ENCODE data around the gene CD3E. TPM values are rescaled to one million over a fixed set of nuclear protein-coding genes. Genes with fewer than 3 reads are reported as not detected.

CD3E gene
- polyA plus RNA-seq, 1 donor = 0.54 TPM

Other genes starting within 250 kb of the CD3E start
- 0.10 TPM for gene TMPRSS4, start 227.7 kb upstream of the CD3E start, polyA plus RNA-seq (ENCODE audit: insufficient read length)
- 0.32 TPM for gene SMIM35, start 217.8 kb upstream of the CD3E start, polyA plus RNA-seq (ENCODE audit: insufficient read length)
- 4.7 TPM for gene SCN4B, start 151.9 kb upstream of the CD3E start, polyA plus RNA-seq (ENCODE audit: insufficient read length)
- 4.4 TPM for gene SCN2B, start 128.1 kb upstream of the CD3E start, polyA plus RNA-seq (ENCODE audit: insufficient read length)
- 1.7 TPM for gene JAML, start 79.7 kb upstream of the CD3E start, polyA plus RNA-seq (ENCODE audit: insufficient read length)
- 0.58 TPM for gene MPZL3, start 52.4 kb upstream of the CD3E start, polyA plus RNA-seq (ENCODE audit: insufficient read length)
- 0.51 TPM for gene MPZL2, start 40.4 kb upstream of the CD3E start, polyA plus RNA-seq (ENCODE audit: insufficient read length)
- not detected for gene CD3D, start 38.0 kb downstream of the CD3E start, polyA plus RNA-seq (ENCODE audit: insufficient read length)
- 0.13 TPM for gene CD3G, start 39.6 kb downstream of the CD3E start, polyA plus RNA-seq (ENCODE audit: insufficient read length)
- 21.2 TPM for gene UBE4A, start 54.9 kb downstream of the CD3E start, polyA plus RNA-seq (ENCODE audit: insufficient read length)
- 416 TPM for gene ATP5MG, start 96.9 kb downstream of the CD3E start, polyA plus RNA-seq (ENCODE audit: insufficient read length)
- gene KMT2A, start 131.8 kb downstream of the CD3E start, polyA plus RNA-seq (ENCODE audit: insufficient read length) = 28.7 TPM
- 2.4 TPM for gene TTC36, start 222.7 kb downstream of the CD3E start, polyA plus RNA-seq (ENCODE audit: insufficient read length)
- 18.4 TPM for gene TMEM25, start 226.5 kb downstream of the CD3E start, polyA plus RNA-seq (ENCODE audit: insufficient read length)

All from forelimb muscle (tissue), 1 donor.